DOHH2 (cell line): ENCODE results near the gene LGALS8.
"Not testable (repeated sequence)": the region's sequence is repeated elsewhere in the genome, so short reads cannot be mapped to it uniquely, and the experiment has no call there.

Experiments
- H3F3A ChIP-seq: fragments of 200-600 bp; sonication (generic), shearing (Covaris generic); 2 replicates; pipeline ENCODE4 v1.6.0; 2016; ENCODE audit warnings: antibody characterized with exemption, mild to moderate bottlenecking; ENCODE audit not compliant: control insufficient read depth, insufficient read depth
- H3K27ac ChIP-seq: fragments of 200-600 bp; sonication (generic); 2 replicates; pipeline ENCODE4 v1.5.1; 2014; ENCODE audit warnings: low read depth, mild to moderate bottlenecking, low read length, moderate library complexity
- H3K27me3 ChIP-seq: fragments of 200-600 bp; sonication (generic); 2 replicates; pipeline ENCODE4 v1.6.1; 2014; ENCODE audit warnings: mild to moderate bottlenecking, low read length, mixed read lengths; ENCODE audit not compliant: control insufficient read depth
- H3K36me3 ChIP-seq: fragments of 200-600 bp; sonication (generic); 2 replicates; pipeline ENCODE4 v1.6.1; 2014; ENCODE audit warnings: mild to moderate bottlenecking, low read length, moderate library complexity, mixed read lengths; ENCODE audit not compliant: control insufficient read depth
- H3K4me1 ChIP-seq: fragments of 200-600 bp; sonication (generic); 2 replicates; pipeline ENCODE4 v1.6.1; 2014; ENCODE audit warnings: mild to moderate bottlenecking, low read length, mixed read lengths; ENCODE audit not compliant: control insufficient read depth
- H3K4me2 ChIP-seq: fragments of 200-600 bp; sonication (generic); 2 replicates; pipeline ENCODE4 v1.6.0; 2014; ENCODE audit warnings: mild to moderate bottlenecking, low read length, moderate library complexity
- H3K4me3 ChIP-seq: fragments of 200-600 bp; sonication (generic); 2 replicates; pipeline ENCODE4 v1.5.1; 2014; ENCODE audit warnings: mild to moderate bottlenecking, low read length, mixed read lengths
- H3K79me2 ChIP-seq: fragments of 200-600 bp; sonication (generic); 2 replicates; pipeline ENCODE4 v1.6.1; 2014; ENCODE audit warnings: mild to moderate bottlenecking, low read length, mixed read lengths; ENCODE audit not compliant: control insufficient read depth
- H3K9me2 ChIP-seq: fragments of 200-600 bp; sonication (generic); replicated peaks from 2 replicates; pipeline ENCODE4 v1.6.1; 2014; ENCODE audit warnings: mild to moderate bottlenecking, low read length, mixed read lengths; ENCODE audit not compliant: control insufficient read depth
- H3K9me3 ChIP-seq: fragments of 200-600 bp; sonication (generic); 2 replicates; pipeline ENCODE4 v1.6.1; 2014; ENCODE audit warnings: antibody characterized with exemption, low read length, mixed read lengths; ENCODE audit not compliant: control insufficient read depth, insufficient read depth
- H4K20me1 ChIP-seq: fragments of 200-600 bp; sonication (generic); 2 replicates; pipeline ENCODE4 v1.6.0; 2014; ENCODE audit warnings: low read depth, mild to moderate bottlenecking, antibody characterized with exemption, low read length, moderate library complexity; ENCODE audit not compliant: control insufficient read depth, insufficient read depth
- EZH2phosphoT487 ChIP-seq: fragments of 200-600 bp; sonication (generic); IDR thresholded peaks from 2 replicates; pipeline ENCODE4 v1.6.1; 2017; ENCODE audit warnings: borderline replicate concordance, mild to moderate bottlenecking, antibody characterized with exemption, low read length, moderate library complexity, mixed read lengths
- TF ChIP-seq, protein P1 (sequence below): fragments of 200-600 bp; sonication (generic); IDR thresholded peaks from one replicate; pipeline ENCODE4 v1.5.1; 2014; ENCODE audit warnings: antibody characterized with exemption, mild to moderate bottlenecking, low read depth, low read length; ENCODE audit not compliant: poor library complexity, severe bottlenecking

The LGALS8 gene

DNA sequence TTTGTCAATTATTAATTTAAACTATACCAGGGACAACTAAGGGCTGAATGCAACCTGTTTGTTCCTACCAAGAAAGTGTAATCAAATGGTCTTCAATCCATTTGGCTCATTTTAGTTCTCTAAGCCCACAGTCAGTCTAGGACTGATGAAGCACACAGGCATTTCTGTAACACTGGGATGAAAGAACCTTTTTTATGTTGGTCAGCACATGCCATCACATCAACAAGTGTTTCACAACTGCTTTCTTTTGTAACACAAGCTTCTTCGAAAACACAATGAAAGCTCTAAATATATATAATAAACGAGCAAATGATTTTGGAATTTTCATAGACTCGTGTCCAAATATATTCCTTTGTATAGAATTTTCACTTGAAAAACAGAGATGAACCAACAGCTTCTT, 51.7 kb downstream of the LGALS8 start:
- Histone ChIP-seq H3K9me3 (no peaks in the 10 kb centered on the region), H3K27me3 (no peaks in the 10 kb centered on the region), H3K36me3 (peaks cover 90% of the 10 kb centered on the region), H3K4me3 (no peak overlapping the region), H3K79me2 (no peaks in the 10 kb centered on the region), H3F3A (0 out of 2 replicates have a peak, but pooled peaks cover 3% of the 10 kb centered on the region), H3K4me2 (no peak overlapping the region), H4K20me1 (no peaks in the 10 kb centered on the region), H3K4me1 (no peaks in the 10 kb centered on the region), H3K9me2 (no peaks in the 10 kb centered on the region), H3K27ac (no peak overlapping the region)
- no peak for TF ChIP-seq EZH2phosphoT487
- TF ChIP-seq, protein P1, sequence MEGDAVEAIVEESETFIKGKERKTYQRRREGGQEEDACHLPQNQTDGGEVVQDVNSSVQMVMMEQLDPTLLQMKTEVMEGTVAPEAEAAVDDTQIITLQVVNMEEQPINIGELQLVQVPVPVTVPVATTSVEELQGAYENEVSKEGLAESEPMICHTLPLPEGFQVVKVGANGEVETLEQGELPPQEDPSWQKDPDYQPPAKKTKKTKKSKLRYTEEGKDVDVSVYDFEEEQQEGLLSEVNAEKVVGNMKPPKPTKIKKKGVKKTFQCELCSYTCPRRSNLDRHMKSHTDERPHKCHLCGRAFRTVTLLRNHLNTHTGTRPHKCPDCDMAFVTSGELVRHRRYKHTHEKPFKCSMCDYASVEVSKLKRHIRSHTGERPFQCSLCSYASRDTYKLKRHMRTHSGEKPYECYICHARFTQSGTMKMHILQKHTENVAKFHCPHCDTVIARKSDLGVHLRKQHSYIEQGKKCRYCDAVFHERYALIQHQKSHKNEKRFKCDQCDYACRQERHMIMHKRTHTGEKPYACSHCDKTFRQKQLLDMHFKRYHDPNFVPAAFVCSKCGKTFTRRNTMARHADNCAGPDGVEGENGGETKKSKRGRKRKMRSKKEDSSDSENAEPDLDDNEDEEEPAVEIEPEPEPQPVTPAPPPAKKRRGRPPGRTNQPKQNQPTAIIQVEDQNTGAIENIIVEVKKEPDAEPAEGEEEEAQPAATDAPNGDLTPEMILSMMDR, result no peak

DNA sequence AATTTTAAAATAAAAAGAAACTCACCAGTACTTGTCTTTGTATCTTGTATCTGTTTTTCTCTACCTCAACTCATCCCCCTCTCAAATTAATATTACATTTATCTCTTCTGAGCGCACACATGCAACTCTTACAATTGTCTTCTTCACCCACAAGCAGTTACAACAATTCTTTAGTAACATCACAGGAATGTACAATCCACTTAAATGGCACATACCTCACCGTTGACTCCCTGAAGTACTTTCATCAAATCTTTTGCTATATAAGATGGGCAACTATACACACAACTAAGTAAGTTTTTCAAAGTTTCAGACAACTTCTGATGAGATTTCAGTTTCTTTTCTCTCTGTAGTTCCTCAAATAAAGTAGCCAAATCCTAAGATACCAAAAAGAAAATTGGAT, 52.2 kb downstream of the LGALS8 start:
- Histone ChIP-seq H3K36me3 (peaks cover 87% of the 10 kb centered on the region), H3K4me3 (no peak overlapping the region), H3K27me3 (no peaks in the 10 kb centered on the region), H4K20me1 (no peaks in the 10 kb centered on the region), H3K79me2 (no peaks in the 10 kb centered on the region), H3K9me2 (no peaks in the 10 kb centered on the region), H3K4me1 (no peaks in the 10 kb centered on the region), H3K9me3 (no peaks in the 10 kb centered on the region), H3F3A (0 out of 2 replicates have a peak, but pooled peaks cover 3% of the 10 kb centered on the region), H3K4me2 (no peak overlapping the region), H3K27ac (no peak overlapping the region)
- TF ChIP-seq, protein P1, result no peak
- no peak for TF ChIP-seq EZH2phosphoT487

DNA sequence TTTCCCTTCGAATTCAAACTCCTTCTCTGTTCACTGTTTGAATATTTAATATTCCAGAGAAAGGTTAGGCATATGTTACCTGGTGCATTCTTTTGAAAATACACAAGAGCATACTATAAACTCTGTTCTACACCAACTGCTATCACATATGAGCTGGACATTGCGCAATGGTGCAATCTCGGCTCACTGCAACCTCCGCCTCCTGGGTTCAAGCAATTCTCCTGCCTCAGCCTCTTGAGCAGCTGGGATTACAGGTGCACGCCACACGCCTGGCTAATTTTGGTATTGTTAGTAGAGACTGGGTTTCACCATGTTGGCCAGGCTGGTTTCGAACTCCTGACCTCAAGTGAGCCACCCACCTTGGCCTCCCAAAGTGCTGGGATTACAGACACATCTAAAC, 53.3 kb downstream of the LGALS8 start:
- H3K4me3 ChIP-seq, H3F3A ChIP-seq, H3K79me2 ChIP-seq, H3K4me1 ChIP-seq, H4K20me1 ChIP-seq, H3K27me3 ChIP-seq, H3K4me2 ChIP-seq, H3K27ac ChIP-seq, H3K9me3 ChIP-seq, H3K9me2 ChIP-seq: not testable (repeated sequence)
- H3K36me3 ChIP-seq, result peaks cover 85% of the 10 kb centered on the region

DNA sequence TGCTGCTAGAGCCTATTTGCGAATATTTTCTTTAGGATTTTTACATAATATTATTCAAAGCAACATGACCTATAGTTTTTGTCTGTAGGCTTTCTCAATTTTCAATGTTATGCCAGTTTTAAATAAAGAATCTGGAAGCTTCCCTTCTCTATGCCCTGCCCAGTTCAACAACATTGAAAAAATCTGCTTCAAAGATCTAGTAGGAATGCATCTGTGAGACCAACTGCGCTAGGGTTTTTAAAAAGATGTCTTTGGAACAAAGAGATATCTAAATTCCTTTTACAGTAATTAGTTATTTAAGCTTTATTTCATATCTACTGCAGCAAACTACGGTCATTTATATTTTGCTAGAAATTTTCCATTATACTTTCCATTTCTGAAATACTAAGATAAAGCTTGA, 54.9 kb downstream of the LGALS8 start:
- Histone ChIP-seq H3K9me2 (no peaks in the 10 kb centered on the region), H3K36me3 (peaks cover 82% of the 10 kb centered on the region), H3K4me2 (no peak overlapping the region), H3K79me2 (no peaks in the 10 kb centered on the region), H4K20me1 (no peaks in the 10 kb centered on the region), H3K27me3 (no peaks in the 10 kb centered on the region), H3F3A (no peaks in the 10 kb centered on the region), H3K4me1 (no peaks in the 10 kb centered on the region), H3K9me3 (no peaks in the 10 kb centered on the region), H3K27ac (no peak overlapping the region), H3K4me3 (no peak overlapping the region)
- TF ChIP-seq, protein P1, result no peak
- no peak for TF ChIP-seq EZH2phosphoT487

DNA sequence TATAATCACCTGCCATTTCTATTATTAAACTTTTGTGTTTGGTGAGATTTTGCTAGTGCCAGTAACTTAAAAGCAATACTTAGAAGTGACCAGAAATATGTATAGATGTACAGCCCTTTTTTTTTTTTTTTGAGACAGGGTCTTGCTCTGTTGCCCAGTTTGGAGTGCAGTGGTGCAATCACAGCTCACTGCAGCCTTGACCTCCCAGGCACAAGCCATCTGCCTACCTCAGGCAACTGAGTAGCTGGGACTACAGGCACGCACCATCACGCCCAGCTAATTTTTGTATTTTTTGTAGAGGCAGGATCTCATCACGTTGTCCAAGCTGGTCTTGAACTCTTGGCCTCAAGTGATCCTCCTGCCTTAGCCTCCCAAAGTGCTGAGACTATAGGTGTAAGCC, 56.6 kb downstream of the LGALS8 start:
- H3K79me2 ChIP-seq, H3K27ac ChIP-seq, H4K20me1 ChIP-seq, H3K9me3 ChIP-seq, H3K27me3 ChIP-seq, H3K4me2 ChIP-seq, H3F3A ChIP-seq, H3K4me3 ChIP-seq, H3K4me1 ChIP-seq, H3K9me2 ChIP-seq: not testable (repeated sequence)
- H3K36me3 ChIP-seq, result peaks cover 84% of the 10 kb centered on the region
